HG02884 (cell line): ENCODE results near the gene RUNX2.
"Not testable (repeated sequence)": the region's sequence is repeated elsewhere in the genome, so short reads cannot be mapped to it uniquely, and the experiment has no call there.

Experiments used
- ATAC-seq: cut with Tn5 transposase; IDR thresholded peaks from one replicate; pipeline ENCODE4 v1.9.1; 2021; ENCODE audit warnings: mild to moderate bottlenecking, moderate library complexity; ENCODE audit not compliant: unreplicated experiment

Gene RUNX2

GRCh38 chr6:45454008-45454911 is 126.1 kb downstream of the RUNX2 start:
- no peak for ATAC-seq

- no peak for ATAC-seq
These were observed 127.3 kb downstream of the RUNX2 start for GRCh38 chr6:45455408-45455807.

GRCh38 chr6:45457141-45457540 is 129.0 kb downstream of the RUNX2 start:
- ATAC-seq, result no peak

- no peak for ATAC-seq
These were observed 130.5 kb downstream of the RUNX2 start for GRCh38 chr6:45458672-45459071.

GRCh38 chr6:45460166-45460565 is 132.0 kb downstream of the RUNX2 start:
- no peak for ATAC-seq

GRCh38 chr6:45461486-45461885 is 133.4 kb downstream of the RUNX2 start:
- no peak for ATAC-seq

GRCh38 chr6:45462190-45463134 is 134.3 kb downstream of the RUNX2 start:
- no peak for ATAC-seq

GRCh38 chr6:45464685-45465084 is 136.6 kb downstream of the RUNX2 start:
- no peak for ATAC-seq

- no peak for ATAC-seq
These were observed 138.6 kb downstream of the RUNX2 start for GRCh38 chr6:45466686-45467085.

- ATAC-seq, result not testable (repeated sequence)
These were observed 139.3 kb downstream of the RUNX2 start for GRCh38 chr6:45467417-45467816.

- ATAC-seq, result no peak
These were observed 139.7 kb downstream of the RUNX2 start for GRCh38 chr6:45467853-45468252.

GRCh38 chr6:45469663-45470062 is 141.5 kb downstream of the RUNX2 start:
- ATAC-seq, result no peak

GRCh38 chr6:45470131-45470738 is 142.1 kb downstream of the RUNX2 start:
- ATAC-seq, result no peak

GRCh38 chr6:45472382-45472781 is 144.3 kb downstream of the RUNX2 start:
- ATAC-seq, result no peak

GRCh38 chr6:45473121-45473993 is 145.2 kb downstream of the RUNX2 start:
- no peak for ATAC-seq

- ATAC-seq, result no peak
These were observed 146.2 kb downstream of the RUNX2 start for GRCh38 chr6:45474376-45474775.

- ATAC-seq, result no peak
These were observed 148.2 kb downstream of the RUNX2 start for GRCh38 chr6:45476341-45476740.

- ATAC-seq, result no peak
These were observed 149.1 kb downstream of the RUNX2 start for GRCh38 chr6:45477278-45477677.

- no peak for ATAC-seq
These were observed 149.7 kb downstream of the RUNX2 start for GRCh38 chr6:45477790-45478189.

- ATAC-seq, result no peak
These were observed 150.1 kb downstream of the RUNX2 start for GRCh38 chr6:45478240-45478639.
